GM23248 (cell line): ENCODE results near the gene MKI67.

Experiments used
- EZH2 ChIP-seq: fragments of 200-600 bp; sonication (generic); IDR thresholded peaks from 2 replicates; pipeline ENCODE4 v1.6.1; 2018; ENCODE audit warnings: antibody characterized with exemption, mild to moderate bottlenecking; ENCODE audit not compliant: insufficient read depth, poor library complexity, severe bottlenecking
- EZH2phosphoT487 ChIP-seq: fragments of 200-600 bp; sonication (generic); IDR thresholded peaks from 2 replicates; pipeline ENCODE4 v1.6.1; 2018; ENCODE audit warnings: antibody characterized with exemption, moderate library complexity, mild to moderate bottlenecking, low read depth; ENCODE audit not compliant: insufficient read depth

- TF ChIP-seq EZH2phosphoT487 (no peak), EZH2 (no peak)
Measured at GRCh38 chr10:128096486-128097199, 29.6 kb downstream of the MKI67 start.
